HG02763 (cell line): ENCODE measurements around the gene SLC39A11.
"Not testable (repeated sequence)": the region's sequence is repeated elsewhere in the genome, so short reads cannot be mapped to it uniquely, and the experiment has no call there.

Experiments
- ATAC-seq: cut with Tn5 transposase; IDR thresholded peaks from one replicate; pipeline ENCODE4 v1.9.1; 2021; ENCODE audit warnings: mild to moderate bottlenecking, moderate library complexity; ENCODE audit not compliant: unreplicated experiment

Gene SLC39A11

GRCh38 chr17:73013816-73014663 lies 78.4 kb downstream of the SLC39A11 start:
- no peak for ATAC-seq

DNA sequence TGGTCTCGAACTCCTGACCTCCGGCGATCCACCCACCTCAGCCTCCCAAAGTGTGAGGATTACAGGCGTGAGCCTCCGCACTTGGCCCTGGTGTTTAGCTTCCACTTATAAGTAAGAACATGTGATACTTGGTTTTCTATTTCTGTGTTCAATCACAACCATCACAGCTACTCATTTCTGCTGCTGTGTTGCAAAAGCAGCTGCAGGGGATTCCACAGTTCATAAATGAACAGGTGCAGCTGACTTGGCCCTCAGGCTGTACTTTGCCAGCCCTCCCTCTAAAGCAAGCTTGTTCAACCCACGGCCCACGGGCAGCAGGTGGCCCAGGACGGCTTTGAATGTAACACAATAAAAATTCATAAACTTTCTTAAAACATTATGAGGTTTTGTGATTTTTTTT lies 79.2 kb downstream of the SLC39A11 start:
- ATAC-seq = no peak

- ATAC-seq = no peak
Observed at GRCh38 chr17:73011016-73011486, 81.4 kb downstream of the SLC39A11 start.

- no peak for ATAC-seq
Observed at GRCh38 chr17:73010414-73010813, 82.1 kb downstream of the SLC39A11 start.

DNA sequence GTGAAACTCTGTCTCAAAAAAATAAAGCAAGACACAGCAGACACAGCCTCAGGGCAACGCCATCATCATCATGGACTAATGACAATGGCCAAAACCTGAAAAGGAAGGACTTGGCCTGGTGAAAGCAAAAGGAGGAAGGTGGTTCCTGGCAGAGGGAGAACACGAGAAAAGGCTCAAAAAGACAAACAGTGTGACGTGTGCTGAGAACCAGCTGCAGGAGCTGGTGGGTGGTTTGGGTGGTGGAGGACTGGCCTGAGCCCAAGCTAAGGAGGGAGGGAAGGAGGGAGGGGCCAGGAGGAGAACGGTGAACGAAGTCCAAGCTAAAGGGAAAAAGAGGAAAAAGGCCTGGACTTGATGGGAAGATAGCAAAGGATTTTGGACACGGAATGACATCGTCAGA lies 85.1 kb downstream of the SLC39A11 start:
- ATAC-seq = no peak

DNA sequence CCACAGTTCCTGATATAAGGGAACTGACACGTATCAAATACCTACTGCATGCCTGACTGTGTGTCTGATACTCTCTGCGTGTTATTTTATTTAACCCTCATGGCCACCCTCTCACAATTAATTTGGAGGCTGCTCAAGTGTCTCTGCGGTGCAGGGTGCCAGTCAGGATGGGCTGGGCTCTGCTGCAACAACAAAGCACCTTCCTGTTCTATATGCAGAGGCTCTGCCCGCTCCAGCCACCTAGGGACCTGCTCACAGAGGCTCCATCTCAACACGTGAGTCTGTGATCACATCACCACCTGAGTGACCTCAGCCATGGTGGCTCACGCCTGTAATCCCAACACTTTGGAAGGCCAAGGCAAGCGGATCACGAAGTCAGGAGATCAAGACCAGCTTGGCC lies 87.1 kb downstream of the SLC39A11 start:
- no peak for ATAC-seq

DNA sequence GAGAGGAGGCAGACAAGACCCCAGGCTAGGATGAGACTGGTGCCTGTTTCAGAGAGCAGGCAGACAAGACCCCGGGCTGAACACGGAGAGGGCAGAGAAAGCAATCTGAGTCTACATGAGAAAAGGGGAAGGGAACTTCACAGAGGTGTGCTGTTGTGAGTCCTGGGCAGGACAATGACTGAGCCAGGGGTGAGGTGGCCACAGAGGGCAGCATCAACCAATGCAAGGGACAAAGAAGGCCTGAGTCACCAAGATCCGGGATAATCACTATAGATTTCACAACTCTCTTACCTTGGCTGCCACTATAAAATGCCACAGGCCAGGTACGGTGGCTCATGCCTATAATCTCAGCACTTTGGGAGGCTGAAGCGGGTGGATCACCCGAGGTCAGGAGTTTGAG lies 89.0 kb downstream of the SLC39A11 start:
- no peak for ATAC-seq

DNA sequence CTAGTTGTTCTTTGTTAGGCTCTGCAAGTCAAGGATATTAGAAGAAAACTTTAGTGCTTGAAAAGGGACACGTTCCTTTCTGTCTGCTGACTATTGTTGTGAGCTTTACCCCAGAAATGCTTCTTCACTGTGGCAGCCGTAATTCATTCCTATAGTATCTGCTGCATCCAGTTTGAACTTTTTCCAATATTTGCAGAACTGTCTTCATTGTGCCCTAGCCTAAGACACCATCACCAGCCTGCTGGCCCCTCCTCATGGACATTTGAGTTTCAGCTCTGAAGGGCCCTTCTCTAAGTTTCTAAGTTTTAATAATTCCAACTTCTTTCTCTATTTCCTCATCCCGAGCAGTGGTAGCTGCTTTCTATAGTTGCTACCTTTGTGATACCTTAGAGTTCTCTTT lies 91.7 kb downstream of the SLC39A11 start:
- ATAC-seq = no peak

DNA sequence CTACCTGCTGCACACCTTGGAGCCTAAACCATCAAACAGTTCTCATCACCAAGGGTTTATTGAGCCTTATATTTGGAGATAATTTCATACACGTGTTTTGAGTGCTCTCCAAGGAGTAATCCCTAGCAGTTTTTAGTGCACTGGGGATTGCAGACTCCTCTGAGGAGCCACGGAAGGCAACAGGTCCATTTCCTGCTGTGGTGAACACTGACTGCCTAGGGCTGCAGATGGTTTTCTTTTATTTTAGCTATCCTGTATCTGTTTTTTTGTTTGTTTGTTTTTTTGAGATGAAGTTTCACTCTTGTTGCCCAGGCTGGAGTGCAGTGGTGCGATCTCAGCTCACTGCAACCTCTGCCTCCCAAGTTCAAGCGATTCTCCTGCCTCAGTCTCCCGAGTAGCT lies 93.0 kb downstream of the SLC39A11 start:
- ATAC-seq = not testable (repeated sequence)

DNA sequence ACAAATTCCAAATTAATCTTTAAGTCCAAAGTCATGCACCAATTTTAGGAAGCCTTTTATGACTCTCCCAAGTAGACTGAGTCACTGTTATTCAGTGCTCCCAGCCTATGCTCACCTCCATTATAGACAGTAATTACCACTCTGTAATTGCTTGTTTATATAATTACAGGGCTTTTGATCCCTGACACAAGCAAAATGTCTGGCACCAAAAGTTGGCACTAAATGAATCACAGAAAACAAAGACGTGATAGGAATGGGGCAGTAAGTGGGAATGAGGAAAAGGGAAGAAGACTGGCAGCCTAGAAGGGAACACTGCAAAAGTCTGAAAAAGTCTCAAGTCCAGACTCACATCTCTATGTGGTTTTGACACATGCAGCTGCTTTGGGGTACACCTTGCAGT lies 94.1 kb downstream of the SLC39A11 start:
- ATAC-seq = no peak

DNA sequence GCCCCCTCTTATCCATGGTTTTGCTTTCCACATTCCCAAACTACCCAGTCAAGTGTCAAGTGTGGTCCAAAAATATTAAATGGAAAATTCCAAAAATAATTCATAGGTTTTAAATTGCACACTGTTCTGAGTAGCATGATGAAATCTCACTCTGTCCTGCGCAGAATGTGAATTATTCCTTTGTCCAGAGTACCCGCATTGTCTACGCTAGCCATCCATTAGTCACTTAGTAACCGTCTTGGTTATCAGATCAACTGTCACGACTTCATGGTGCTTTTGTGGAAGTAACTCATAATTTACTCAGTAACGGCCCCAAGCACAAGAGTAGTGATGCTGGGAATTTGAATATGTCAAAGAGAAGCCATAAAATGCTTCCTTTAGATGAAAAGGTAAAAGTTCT lies 94.9 kb downstream of the SLC39A11 start:
- ATAC-seq = no peak

DNA sequence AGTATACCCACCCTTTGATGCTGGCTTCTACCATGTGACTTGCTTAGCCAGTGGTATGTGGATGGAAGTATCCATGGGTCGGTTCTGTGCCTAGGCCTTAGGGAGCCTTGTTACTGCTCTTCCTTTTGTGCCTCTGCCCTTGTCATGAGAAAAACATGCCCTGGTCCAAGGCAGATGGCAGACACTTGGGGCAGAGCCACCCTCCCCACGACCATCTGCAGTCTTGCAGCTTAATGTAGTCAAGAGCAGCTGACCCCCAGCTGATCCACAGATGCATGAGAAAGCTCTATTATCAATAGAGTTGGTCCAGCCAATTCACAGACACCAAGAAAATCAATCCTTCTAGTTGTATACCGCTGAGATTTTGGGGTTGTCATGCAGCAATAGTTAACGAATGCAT lies 95.7 kb downstream of the SLC39A11 start:
- no peak for ATAC-seq

GRCh38 chr17:72995008-72995656 lies 97.4 kb downstream of the SLC39A11 start:
- ATAC-seq = no peak

DNA sequence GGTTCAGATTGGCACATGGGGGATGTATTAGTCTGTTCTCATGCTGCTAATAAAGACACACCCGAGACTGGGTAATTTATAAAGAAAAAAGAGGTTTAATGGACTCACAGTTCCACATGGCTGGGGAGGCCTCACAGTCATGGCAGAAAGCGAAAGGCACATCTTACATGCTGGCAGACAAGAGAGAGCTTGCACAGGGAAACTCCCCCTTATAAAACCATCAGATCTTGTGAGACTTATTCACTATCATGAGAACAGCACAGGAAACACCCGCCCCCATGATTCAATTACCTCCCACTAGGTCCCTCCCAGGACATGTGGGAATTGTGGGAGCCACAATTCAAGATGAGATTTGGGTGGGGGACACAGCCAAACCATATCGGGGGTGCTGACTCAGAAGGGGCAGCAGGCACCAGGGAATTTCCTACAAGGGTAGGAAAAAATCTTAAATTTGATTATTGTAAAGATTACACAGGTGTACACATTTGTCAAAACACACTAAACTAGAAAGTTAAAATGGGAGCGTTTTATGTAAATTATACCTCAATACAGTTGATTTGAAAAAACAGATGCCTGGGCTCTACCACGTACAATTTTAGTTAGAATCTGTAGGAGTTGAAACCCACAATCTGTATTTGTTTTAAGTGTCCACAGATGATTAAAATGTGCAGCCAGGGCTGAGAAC lies 99.6 kb downstream of the SLC39A11 start:
- not testable (repeated sequence) for ATAC-seq

DNA sequence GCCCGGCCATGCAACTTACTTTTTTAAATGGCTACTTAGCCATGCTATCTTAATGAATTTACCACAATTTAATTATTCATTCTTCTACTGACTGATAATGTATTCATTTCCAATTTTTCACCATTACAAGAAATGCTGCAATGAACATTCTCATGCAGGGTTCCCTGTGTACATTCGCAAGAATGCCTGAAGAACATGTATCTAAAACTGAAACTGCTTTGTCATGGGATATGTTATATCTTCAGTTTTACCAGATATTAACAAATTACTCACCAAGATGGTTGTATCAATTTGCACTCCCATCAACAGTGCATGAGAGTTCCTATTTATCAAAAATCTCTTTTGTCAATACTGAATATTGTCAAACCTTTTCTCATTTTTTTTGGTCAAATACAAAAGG lies 100.8 kb downstream of the SLC39A11 start:
- no peak for ATAC-seq

DNA sequence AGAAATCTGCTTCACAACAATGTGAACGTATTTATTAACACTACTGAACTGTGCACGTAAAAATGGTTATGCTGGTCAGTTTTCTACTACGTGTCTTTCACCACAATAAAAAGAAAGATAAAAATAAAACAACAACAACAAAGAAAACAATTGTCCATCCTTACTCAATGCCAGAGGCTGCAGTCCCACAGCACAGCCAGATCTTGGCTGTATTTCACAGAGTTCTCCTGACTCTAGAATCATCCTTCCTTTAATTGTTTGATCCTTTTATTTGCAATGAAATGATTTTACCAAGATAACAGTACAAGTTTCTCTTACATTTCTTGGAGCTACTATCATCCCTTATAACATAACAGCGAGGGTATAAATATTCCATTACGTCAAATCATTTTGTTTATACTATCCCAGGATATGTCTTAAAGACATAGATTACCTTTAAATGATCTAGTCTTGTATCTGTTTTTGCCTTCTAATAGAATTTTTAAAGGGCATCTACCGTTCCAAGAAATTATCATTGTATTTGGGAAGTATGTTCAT lies 103.3 kb downstream of the SLC39A11 start:
- no peak for ATAC-seq

DNA sequence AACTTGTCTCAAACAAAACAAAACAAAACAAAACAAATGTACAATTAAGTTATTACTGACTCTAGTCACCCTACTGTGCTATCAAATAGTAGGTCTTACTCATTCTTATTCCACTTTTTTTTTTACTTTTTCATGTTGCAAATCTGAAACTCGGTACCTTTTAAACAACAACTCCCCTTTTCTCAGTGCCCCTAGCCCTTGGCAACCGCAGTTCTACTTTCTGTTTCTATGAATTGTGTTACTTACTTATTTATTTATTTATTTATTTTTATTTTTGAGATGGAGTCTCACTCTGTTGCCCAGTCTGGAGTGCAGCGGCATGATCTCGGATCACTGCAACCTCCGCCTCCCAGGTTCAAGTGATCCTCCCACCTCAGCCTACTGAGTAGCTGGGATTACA lies 104.0 kb downstream of the SLC39A11 start:
- no peak for ATAC-seq

DNA sequence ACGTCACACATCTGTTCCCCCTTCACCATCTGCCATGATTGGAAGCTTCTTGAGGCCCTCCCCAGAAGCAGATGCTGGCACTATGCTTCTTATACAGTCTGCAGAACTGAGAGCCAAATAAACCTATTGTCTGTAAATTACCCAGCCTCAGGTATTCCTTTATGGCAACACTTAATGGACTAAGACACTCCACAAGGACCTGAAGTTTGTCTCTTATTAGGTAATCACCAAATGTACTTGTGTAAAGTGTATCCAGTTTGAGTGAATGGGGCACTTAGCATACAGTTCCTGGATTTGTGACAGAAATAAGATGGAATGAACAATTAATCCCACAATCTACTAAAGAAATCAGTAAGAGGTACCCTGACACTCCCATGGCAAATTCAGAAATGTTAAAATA lies 105.3 kb downstream of the SLC39A11 start:
- no peak for ATAC-seq

GRCh38 chr17:72985882-72986720 lies 106.4 kb downstream of the SLC39A11 start:
- ATAC-seq = no peak

- ATAC-seq = no peak
Observed at GRCh38 chr17:72984926-72985325, 107.6 kb downstream of the SLC39A11 start.
